HG03442 (cell line): Measurements from ENCODE around the gene WWC1.
"Not testable (repeated sequence)": the region's sequence is repeated elsewhere in the genome, so short reads cannot be mapped to it uniquely, and the experiment has no call there.

Source experiments
- ATAC-seq: cut with Tn5 transposase; IDR thresholded peaks from one replicate; pipeline ENCODE4 v1.9.1; 2021; ENCODE audit warnings: mild to moderate bottlenecking, moderate library complexity; ENCODE audit not compliant: unreplicated experiment

WWC1 gene

GRCh38 chr5:168307925-168308584 lies 16.6 kb downstream of the WWC1 start:
- no peak for ATAC-seq

DNA sequence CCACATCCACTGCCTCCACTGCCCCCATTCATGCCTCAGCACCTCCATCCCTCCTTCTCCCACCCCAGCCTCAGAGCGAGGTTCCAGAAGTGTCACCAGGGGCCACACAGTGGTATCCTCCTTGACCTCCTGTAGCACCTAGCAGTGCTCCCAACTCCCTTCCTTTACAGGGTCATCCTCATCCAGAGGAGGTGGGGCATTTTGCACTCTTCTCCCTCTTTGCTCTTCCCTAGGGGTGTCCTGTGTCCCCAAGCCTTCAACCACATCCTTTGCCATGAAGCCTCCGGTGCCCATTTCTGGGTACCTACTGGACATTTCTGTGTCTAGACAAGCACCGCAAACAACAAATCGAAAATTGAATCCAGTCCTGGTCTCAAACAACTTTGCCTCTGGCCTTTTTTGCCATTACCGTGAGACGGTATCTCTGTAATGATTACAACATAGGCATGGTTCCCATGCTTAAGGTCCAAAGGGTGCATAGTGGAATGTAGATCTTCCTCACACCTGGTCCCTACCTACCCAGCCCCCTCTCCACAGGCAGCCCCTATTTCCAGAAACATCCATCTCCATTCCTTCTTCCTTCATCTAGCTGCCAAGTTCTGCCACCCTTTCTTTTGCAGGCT lies 17.6 kb downstream of the WWC1 start:
- no peak for ATAC-seq

- ATAC-seq, result not testable (repeated sequence)
Observed at GRCh38 chr5:168310541-168310940, 19.1 kb downstream of the WWC1 start.

DNA sequence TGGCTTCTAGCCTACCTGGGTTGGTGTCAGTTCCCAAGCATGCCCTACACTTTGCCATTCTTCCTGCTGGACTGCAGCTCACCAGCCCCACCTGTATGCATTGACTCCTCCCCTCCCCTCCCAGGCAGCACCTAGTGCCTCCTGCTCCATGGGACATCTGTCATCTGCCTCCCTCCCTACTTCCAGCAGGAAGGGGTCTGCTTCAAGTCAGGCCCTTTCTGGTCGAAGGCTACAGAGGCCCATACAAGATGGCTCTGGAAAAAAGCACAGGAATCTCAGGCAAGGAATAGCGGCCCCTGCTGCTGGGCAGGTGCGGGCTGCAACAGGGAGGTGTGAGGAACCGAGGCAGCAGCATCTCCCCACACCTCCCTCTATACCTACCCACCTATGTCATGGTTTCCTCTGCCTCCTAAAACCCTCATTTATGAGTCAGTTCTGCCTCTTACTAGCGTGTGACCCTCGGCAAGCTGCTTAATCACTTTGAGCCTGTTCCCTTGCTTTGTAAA lies 19.7 kb downstream of the WWC1 start:
- no peak for ATAC-seq

DNA sequence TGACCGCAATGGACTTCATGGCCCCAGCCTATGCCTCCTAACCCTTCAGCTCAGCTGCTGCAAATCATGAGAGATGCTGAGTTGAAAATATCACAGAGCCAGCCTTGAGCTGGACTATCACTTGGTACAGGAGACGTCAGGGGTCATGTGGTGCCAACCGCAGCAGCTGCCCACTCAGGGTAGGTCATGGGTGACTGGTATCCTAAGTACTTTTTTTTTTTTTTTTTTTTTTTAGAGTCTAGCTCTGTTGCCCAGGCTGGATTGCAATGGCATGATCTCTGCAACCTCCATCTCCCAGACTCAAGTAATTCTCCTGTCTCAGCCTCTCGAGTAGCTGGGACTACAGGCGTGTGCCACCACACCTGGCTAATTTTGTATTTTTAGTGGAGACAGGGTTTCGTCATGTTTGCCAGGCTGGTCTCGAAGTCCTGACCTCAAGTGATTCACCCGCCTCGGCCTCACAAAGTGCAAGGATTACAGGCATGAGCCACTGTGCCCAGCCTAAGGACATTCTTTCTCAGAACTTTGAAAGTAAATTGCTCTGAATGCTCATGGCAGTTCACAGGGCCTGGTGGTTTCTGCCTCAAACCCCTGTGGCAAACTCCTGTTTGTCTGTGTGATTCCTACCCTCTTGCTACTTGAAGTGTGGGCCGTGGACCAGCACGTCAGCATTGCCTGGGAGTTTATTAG lies 21.3 kb downstream of the WWC1 start:
- no peak for ATAC-seq

- ATAC-seq, result no peak
Observed at GRCh38 chr5:168313596-168314204, 22.3 kb downstream of the WWC1 start.

DNA sequence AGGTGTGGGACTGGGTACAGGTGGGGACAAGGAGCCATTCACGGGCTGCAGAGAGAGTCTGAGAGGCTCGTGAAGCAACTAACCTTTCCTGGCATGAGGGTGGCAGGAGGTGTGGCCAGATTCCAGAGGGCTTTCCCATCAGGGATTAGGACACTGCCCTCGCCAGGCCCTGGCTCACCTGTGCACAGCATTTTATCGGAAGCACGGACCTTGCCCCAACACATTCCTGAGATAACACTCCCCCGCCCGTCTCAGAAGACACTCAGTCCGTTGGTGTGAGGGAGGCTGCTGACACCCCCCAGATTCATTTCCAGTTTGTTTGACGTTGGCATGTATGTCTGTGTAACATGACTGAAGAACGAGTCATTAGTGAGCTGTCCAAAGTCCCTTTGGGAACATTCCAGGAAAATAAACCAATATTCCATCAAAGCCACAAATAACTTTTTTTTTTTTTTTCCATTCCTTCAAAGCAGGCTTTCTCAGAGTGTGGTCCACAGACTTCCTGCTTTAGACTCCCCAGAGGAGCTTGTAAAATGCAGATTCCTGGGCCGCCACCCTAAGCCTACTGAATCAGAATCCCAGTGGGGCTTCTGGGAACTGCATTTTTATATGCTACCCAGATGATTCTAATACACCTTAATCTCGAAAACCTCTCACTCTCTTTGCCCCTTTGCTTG lies 23.4 kb downstream of the WWC1 start:
- no peak for ATAC-seq

DNA sequence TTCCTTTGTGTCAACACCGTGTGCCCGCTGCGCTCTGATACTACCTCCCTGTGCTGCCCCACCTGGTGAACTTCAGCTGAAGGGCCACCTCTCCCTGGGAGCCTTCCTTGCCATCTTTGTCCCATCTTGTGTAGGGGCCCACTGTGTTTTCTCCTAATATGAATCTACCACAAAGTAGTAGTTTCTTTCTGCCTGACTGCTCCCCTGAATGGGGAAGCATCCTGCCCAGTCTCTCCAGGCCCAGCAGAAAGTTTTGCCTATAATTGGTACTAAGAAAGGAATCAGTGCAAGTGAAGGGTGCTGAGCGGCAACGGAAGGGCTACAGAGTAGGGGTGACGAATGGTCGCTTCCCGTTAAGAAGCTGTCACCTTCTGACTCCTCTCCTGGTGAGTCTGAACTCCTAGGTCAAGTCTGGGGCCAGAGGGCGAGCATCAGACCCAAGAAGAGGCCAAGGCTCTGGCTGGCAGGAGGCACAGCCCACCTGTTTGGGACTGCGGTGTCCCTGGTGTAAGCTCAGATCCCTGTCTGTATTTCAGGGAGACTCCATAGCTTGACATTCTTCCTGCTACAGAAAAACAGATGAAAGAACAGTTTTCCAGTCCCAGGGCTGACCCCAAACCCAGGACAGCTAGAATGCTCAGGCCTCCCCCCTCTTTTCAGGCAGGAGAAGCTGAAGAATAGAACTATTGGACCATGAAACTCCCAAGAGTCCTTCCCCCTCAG lies 24.1 kb downstream of the WWC1 start:
- ATAC-seq, result no peak

DNA sequence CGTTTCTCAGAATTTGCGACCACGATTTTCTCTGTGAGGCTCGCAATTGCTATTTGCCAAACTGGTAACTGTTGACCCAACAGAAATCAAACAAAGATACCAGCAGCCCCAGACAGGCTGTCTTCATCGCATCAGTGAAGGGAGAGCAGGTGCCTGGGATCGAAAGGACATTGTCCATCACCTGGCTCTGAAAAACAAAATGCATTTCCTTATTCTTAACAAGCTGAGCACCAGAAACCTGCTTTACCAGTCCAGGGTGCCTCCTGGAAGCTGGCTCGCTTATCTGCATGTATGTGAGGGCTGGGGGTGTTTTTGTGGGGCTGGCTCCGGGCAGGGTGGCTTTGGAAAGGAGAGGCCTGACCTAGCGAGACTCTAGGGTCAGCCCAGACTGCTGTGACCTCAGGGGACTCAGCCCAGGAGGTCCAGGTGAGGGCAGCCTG lies 24.7 kb downstream of the WWC1 start:
- ATAC-seq, result no peak

DNA sequence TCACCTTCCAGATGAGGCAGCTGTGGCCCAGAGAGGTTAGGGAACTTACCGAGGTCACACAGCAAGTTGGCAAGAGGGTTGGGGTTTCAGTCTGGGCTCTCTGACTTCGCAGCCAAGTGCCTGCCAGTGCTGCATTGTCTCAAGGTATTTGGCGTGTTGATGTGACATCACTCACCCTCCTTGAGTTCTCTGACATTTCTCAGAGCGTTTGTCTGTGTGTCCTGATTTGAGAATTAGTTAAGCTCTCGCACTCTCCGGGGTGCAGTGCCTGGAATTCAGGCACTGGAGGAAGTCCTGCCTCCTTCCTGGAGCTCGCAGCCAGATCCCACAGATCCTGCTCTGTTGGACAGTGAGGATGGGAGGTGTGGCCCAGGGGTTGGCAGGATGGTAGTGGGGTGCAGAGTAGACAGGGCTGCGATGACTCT lies 25.7 kb downstream of the WWC1 start:
- ATAC-seq, result no peak

- no peak for ATAC-seq
Observed at GRCh38 chr5:168317521-168318147, 26.2 kb downstream of the WWC1 start.

GRCh38 chr5:168318240-168318639 lies 26.8 kb downstream of the WWC1 start:
- no peak for ATAC-seq

DNA sequence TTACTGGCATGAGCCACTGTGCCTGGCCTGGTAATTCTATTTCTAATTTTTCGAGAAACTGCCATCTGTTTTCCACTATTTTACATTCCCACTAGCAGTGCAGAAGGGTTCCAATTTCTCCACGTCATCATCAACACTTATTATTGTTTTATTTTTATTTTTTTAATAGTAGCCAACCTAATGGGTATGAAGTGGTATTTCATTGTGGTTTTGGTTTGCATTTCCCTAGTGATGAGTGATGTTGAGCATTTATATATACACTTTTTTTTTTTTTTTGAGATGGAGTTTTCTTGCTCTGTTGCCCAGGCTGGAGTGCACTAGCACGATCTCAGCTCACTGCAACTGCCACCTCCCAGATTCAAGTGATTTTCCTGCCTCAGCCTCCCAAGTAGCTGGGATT lies 28.3 kb downstream of the WWC1 start:
- no peak for ATAC-seq

DNA sequence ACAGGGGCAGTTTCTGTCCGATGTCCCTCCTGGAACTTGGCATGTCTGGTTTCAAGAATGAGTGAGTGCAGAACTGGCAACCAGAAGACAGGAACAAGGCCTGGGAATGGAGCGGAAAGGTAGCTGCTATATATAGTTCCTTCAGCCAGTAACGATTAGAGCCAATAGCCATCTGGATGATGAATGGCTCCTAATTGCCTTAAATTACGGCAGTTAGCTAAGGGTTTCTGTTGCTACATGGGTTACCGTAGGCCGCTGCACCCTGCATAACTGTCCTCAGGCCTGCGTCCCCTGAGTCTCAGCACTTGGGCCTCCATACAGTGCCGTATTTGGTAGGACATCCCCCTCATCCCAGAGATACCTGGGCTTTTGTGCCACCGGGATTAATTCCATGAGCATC lies 29.4 kb downstream of the WWC1 start:
- ATAC-seq, result no peak

- no peak for ATAC-seq
Observed at GRCh38 chr5:168324859-168325630, 33.6 kb downstream of the WWC1 start.

GRCh38 chr5:168327019-168327421 lies 35.6 kb downstream of the WWC1 start:
- ATAC-seq, result no peak

- no peak for ATAC-seq
Observed at GRCh38 chr5:168327451-168327850, 36.0 kb downstream of the WWC1 start.

GRCh38 chr5:168327994-168328393 lies 36.5 kb downstream of the WWC1 start:
- no peak for ATAC-seq

DNA sequence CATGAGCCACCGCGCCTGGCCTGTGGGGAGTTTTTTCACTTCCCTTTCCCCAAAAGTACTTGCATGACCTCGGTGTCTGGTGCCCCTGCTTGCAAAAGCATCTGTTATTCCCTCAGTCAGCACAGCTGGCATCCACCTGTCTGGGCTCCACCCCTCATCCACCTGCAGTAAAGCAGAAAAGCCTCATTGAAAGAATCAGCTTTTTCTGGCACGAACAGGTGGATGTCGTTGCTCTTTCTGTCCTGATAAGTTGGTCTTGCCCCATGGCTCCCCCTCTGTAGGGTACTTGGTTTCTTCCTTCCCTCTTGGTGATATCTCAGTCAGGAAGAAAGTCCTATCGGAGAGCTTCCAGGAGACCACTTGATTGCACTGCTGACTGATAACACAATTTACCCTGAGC lies 37.4 kb downstream of the WWC1 start:
- no peak for ATAC-seq
